Large intestine (tissue), 1 donor: ENCODE results near the gene MRTFB. TPM values are rescaled to one million over a fixed set of nuclear protein-coding genes. Genes with fewer than 3 reads are reported as not detected.

Experiments used
- polyA plus RNA-seq: library from polyadenylated mRNA; unstranded; fragments of 120-200 nt; gene quantifications from one replicate; pipeline ENCODE4 v1.2.1, GENCODE V29; 2013

The MRTFB gene
- polyA plus RNA-seq, 1 donor, result 20.6 TPM

Other genes starting within 250 kb of the MRTFB start
- gene ERCC4, start 151.2 kb upstream of the MRTFB start, polyA plus RNA-seq, result 5.9 TPM